OCI-LY7 (cell line): ENCODE results near the gene C6orf89.

Experiments
- CTCF ChIP-seq: fragments of 200-600 bp; sonication (generic); conservative IDR thresholded peaks from 2 replicates; pipeline ENCODE4 v1.5.1; 2014; ENCODE audit warnings: mild to moderate bottlenecking, antibody characterized with exemption, low read length, moderate library complexity, mixed read lengths
- EZH2phosphoT487 ChIP-seq: fragments of 200-600 bp; sonication (generic); IDR thresholded peaks from 2 replicates; pipeline ENCODE4 v1.6.1; 2018; ENCODE audit warnings: low read depth, borderline replicate concordance, mild to moderate bottlenecking, mixed run types, antibody characterized with exemption, low read length, moderate library complexity, mixed read lengths

GRCh38 chr6:36964349-36964748 is 78.6 kb downstream of the C6orf89 start:
- TF ChIP-seq CTCF, result no peak
- no peak for TF ChIP-seq EZH2phosphoT487
